Measurements from ENCODE around the gene SEC14L1.

Gene SEC14L1

GRCh38 chr17:77258638-77259037 lies 117.9 kb downstream of the SEC14L1 start:
- FAIRE-seq (no peak), DNase-seq (ENCODE audit: insufficient read length, low spot score) (no peak)
- TF ChIP-seq POLR2AphosphoS5 (IDR thresholded peaks at IDR 0.05; ENCODE audit: low read depth, low read length): no peak
- TF ChIP-seq TAF1 (IDR thresholded peaks at IDR 0.05; ENCODE audit: low read depth, low read length): no peak
- TF ChIP-seq PAX5 (IDR thresholded peaks at IDR 0.05; ENCODE audit: insufficient read depth, low read length, severe bottlenecking): no peak
- no peak for TF ChIP-seq POLR2A (IDR thresholded peaks at IDR 0.05; ENCODE audit: low read depth, low read length)
- TF ChIP-seq POU2F2 (IDR thresholded peaks at IDR 0.05; ENCODE audit: low read depth, low read length): no peak

GRCh38 chr17:77264617-77265230 lies 124.0 kb downstream of the SEC14L1 start:
- FAIRE-seq: no peak
- TF ChIP-seq POU2F2 (IDR thresholded peaks at IDR 0.05; ENCODE audit: low read depth, low read length) (no peak), POLR2AphosphoS5 (IDR thresholded peaks at IDR 0.05; ENCODE audit: low read depth, low read length) (no peak), TAF1 (IDR thresholded peaks at IDR 0.05; ENCODE audit: low read depth, low read length) (no peak), SPI1 (IDR thresholded peaks at IDR 0.05; ENCODE audit: low read depth, low read length) (no peak), PAX5 (IDR thresholded peaks at IDR 0.05; ENCODE audit: insufficient read depth, low read length, severe bottlenecking) (no peak), POLR2A (IDR thresholded peaks at IDR 0.05; ENCODE audit: low read depth, low read length) (no peak)

GRCh38 chr17:77266213-77266612 lies 125.4 kb downstream of the SEC14L1 start:
- no peak for FAIRE-seq

More at GRCh38 chr17:77264617-77265230, 124.0 kb downstream of the SEC14L1 start:
- DNase-seq (ENCODE audit: insufficient read length, low spot score): no peak

More at GRCh38 chr17:77266213-77266612, 125.4 kb downstream of the SEC14L1 start:
- TF ChIP-seq POLR2A (IDR thresholded peaks at IDR 0.05; ENCODE audit: low read depth, low read length): no peak
- TF ChIP-seq POU2F2 (IDR thresholded peaks at IDR 0.05; ENCODE audit: low read depth, low read length): no peak
- TF ChIP-seq TAF1 (IDR thresholded peaks at IDR 0.05; ENCODE audit: low read depth, low read length): no peak
- TF ChIP-seq POLR2AphosphoS5 (IDR thresholded peaks at IDR 0.05; ENCODE audit: low read depth, low read length): no peak
- TF ChIP-seq SPI1 (IDR thresholded peaks at IDR 0.05; ENCODE audit: low read depth, low read length): no peak
- no peak for TF ChIP-seq PAX5 (IDR thresholded peaks at IDR 0.05; ENCODE audit: insufficient read depth, low read length, severe bottlenecking)
- no peak for DNase-seq (ENCODE audit: insufficient read length, low spot score)
